RKO (cell line): ENCODE data around the gene RASL11B.
A peak's percentile ranks its signal among the peaks of the same experiment; 100 is the strongest.
"Not testable (repeated sequence)": the region's sequence is repeated elsewhere in the genome, so short reads cannot be mapped to it uniquely, and the experiment has no call there.

Experiments
- DNase-seq: peaks from one replicate; pipeline ENCODE4 v3.0.0-alpha.2; 2016; ENCODE audit warnings: low spot score

The RASL11B gene, protein sequence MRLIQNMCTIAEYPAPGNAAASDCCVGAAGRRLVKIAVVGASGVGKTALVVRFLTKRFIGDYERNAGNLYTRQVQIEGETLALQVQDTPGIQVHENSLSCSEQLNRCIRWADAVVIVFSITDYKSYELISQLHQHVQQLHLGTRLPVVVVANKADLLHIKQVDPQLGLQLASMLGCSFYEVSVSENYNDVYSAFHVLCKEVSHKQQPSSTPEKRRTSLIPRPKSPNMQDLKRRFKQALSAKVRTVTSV

GRCh38 chr4:52861879-52862616, at the start of gene RASL11B:
Gene RASL11B (plus strand): TSS chr4:52862317. CDS start chr4:52862508, 191 bp downstream.
- no peak for DNase-seq

- no peak for DNase-seq
Observed at GRCh38 chr4:52813546-52813945, 48.6 kb upstream of the RASL11B start.

- no peak for DNase-seq
Observed at GRCh38 chr4:52822583-52822971, 39.5 kb upstream of the RASL11B start.

GRCh38 chr4:52822972-52823701, 39.0 kb upstream of the RASL11B start:
- DNase-seq, result no peak

DNA sequence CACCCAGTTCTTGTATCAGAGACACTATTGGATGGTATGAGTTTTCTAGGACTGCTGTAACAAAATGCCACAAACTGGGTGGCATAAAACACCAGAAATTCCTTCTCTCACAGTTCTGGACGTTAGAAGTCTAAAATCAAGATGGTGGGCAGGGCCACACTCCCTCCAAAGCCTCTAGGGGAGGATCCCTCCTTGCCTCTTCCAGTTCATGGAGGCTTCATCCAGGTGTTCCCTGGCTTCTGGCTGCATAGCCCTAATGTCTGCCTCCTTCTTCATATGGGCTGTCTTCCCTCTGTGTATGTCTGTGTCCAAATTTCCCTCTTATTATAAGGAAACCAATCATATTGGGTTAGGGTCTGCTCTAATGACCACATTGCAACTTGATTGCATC, 38.4 kb upstream of the RASL11B start:
- no peak for DNase-seq

GRCh38 chr4:52824270-52824602, 37.9 kb upstream of the RASL11B start:
- no peak for DNase-seq

- no peak for DNase-seq
Observed at GRCh38 chr4:52824603-52825459, 37.3 kb upstream of the RASL11B start.

DNA sequence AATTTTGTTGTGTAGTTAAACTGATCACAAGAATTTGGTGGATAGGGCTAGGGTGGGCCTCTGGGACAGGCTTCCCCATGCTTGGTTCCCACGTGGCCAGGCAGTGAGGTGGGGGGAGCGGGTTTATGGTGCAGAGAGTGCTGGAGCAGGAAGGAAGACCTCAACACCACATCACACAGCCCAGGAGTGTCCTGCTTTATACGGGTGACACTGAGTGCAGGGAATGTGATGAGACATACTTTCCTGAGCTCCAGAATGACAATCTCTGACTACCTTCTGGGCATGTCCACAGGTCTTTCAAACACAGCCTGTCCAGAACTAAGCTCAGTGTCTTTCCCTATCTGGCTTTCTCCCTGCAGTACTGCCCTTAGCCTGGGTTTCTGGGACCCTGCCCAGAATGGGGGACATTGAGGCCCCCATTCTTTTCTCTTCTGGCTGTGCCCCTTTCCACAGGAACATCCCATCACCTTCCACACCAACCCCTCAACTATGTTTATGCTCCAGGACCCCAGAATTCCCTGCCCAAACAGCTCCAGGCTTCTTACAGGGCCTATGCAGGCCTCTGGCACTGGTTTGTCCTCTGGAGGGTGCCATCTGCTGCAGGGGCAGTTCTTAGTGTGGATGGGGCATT, 36.5 kb upstream of the RASL11B start:
- peak; percentile 25 for DNase-seq

DNA sequence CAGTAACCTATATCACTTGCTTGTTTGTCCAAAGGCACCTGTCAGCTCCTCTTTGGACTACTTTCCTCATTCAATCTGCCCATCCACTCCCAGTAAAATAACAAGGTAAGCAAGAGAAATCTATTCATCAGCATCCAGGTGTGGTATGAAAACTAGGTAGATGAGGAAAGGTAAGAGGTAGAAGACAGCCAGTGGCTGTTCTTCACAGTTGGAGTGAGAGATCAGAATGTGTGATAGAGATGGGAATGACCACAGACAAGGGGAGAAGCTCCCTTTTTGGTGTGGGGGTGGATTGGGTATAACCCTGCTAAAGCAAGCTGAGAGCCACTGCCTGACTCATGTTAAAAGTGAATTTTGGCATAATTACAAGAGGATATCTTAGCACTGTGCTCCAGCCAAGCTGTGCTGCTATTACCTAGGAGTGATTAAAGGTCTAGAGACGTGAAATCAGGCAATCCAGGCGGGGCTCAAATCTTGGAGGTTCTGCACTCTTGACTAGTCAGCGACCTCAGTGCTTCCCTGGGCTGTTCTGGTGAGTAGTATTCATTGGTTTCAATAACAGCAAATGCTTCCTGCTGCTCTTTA, 28.1 kb upstream of the RASL11B start:
- no peak for DNase-seq

- DNase-seq, result not testable (repeated sequence)
Observed at GRCh38 chr4:52834641-52835456, 27.3 kb upstream of the RASL11B start.

GRCh38 chr4:52836120-52836519, 26.0 kb upstream of the RASL11B start:
- DNase-seq, result no peak

GRCh38 chr4:52836678-52837077, 25.4 kb upstream of the RASL11B start:
- DNase-seq, result no peak

- peak; percentile 9 for DNase-seq
Observed at GRCh38 chr4:52837716-52838558, 24.2 kb upstream of the RASL11B start.

DNA sequence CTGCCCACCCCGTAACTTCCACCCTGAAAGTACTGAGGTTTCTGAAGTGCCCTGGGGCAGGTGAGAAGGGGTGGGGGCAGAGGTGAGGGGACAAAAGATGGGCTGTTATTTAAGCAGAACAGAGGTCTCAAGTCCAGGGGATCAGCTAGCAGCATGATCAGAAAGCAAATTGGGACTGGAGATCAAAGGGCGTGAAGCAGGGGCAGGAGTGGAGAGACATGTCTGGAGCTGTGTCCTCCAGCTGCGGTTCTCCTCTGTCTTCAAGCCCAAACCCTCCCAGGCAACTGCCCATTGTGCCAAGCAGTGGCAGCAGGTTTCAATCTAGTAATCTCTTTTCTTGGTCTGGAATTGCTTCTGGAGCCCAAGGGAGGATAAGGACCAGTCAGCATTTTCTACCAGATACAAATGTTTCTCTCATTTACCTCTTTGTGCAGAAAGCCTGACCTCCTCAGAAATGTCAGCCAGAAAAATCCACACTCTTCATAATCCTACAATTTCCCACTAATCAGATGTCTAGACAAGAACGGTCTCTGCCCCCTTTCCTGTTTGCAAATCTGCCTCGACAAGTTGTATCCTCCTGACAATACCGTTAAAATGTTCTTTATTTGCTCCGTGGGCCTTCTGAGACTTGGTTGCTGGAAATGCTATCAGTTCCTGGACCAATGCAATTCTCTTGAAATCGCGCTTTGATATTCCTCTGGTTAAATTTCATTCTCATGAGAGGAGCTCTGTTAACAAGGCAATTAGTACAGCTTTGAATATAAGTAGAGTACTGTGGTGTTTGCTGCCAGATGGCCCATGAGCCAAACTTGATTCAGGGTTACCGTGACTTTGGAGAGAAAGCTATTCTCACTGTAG, 23.2 kb upstream of the RASL11B start:
- DNase-seq, result no peak

- DNase-seq, result no peak
Observed at GRCh38 chr4:52840531-52841370, 21.4 kb upstream of the RASL11B start.

DNA sequence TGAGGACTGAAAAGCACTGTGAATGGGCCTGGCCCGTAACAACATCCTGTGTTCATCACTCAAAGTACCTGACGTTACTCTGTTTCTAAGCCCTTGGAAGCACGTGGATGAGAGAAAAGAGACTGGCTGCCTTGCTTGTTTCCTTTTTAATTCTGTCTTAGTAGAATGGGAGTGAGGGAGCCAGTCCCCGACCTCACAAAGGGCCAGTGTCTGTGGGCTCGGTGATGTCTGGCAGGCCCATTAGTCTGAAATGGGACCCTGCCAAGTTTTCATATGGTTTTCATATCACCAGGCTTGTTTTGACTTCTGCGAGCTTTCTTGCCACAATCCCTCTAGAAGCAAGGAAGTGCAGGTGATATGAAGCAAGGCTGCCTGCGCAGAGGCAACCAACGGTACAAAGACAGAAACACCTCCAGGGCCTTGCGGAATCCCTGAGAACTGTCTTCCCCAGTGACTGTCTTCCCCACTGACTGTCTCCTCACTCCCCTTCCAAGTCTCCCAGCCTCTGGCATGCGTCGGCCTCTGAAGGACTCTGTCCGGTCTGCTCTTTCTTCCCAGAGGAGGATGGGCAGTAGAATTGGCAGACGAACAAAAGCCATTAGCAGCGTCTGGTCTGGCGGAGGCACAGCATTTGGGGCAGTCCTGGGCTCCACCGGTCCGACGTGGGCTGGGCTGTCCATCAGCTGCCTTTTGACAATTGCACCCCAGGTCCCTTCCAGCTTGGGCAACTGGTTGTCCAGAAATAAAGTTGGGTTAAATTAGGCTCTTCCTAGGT, 20.2 kb upstream of the RASL11B start:
- no peak for DNase-seq

- DNase-seq, result no peak
Observed at GRCh38 chr4:52842792-52843191, 19.3 kb upstream of the RASL11B start.
